ENCODE results near the gene VRTN. TPM values are rescaled to one million over a fixed set of nuclear protein-coding genes. Genes with fewer than 3 reads are reported as not detected.
"Not testable (repeated sequence)": the region's sequence is repeated elsewhere in the genome, so short reads cannot be mapped to it uniquely, and the experiment has no call there.

VRTN gene
- total and polyA plus RNA-seq, 3 experiments from 2014 or later = not detected

DNA sequence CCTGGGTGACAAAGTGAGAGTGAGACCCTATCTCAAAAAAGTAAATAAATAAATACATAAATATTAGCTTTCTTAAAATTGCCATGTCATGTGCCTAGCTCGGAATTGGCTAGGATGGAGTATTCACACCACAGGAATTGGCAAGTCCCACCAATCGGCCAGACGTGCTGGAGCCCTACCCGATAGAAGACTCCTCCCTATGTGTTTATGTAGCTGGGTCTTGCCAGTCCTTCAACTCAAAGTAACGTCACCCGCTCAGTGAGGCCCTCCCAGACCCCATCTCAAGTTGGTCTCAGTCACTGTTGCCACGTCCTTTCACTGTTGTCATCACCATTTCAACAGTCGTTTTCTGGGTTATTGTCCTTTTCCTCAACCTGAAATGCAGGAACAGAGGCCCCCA, 20.2 kb downstream of the VRTN start:
- CTCF ChIA-PET = no interaction called here

DNA sequence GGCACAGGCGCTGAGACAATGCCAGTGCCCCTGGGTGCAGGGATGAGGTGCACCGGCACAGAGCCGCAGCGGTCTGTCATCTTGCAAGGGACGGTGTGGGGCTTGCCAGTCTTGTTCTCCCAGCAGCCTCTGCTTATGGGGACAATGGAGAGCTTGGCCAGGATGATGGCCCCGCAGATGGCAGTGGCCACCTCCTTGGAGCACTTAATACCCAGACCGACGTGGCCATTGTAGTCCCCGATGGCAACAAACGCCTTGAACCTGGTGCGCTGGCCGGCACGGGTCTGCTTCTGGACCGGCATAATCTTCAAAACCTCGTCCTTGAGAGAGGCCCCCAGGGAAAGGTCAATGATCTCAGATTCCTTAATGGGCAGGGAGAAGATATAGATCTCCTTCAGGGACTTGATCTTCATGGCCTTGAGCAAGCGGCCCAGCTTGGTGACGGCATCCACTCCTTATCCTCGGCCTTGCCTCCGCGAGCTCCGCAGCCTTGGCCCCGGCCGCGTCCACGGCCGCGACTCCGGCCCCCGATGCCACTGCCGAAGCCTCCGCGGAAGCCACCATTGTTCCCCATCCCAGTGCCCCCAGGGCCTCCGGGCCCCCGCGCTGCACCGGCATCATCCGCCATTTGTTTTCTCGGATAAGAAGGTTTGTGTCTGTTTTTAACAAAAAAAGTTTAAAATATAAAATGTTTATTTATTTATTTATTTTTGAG, 29.9 kb downstream of the VRTN start:
- no peaks in the 10 kb centered on the region for H3K27me3 ChIP-seq (ENCODE audit: insufficient read depth, low read length, poor library complexity, severe bottlenecking)
- no peaks in the 10 kb centered on the region for H3K4me1 ChIP-seq (ENCODE audit: insufficient read depth, low read length)
- no peaks in the 10 kb centered on the region for H3K4me1 Mint-ChIP-seq
- H3K4me3 Mint-ChIP-seq = no peak overlapping the region
- H3K36me3 Mint-ChIP-seq = no peaks in the 10 kb centered on the region
- H3K9me3 ChIP-seq (ENCODE audit: low read length) = no peaks in the 10 kb centered on the region
- ChIA-PET CTCF (no interaction called here), POLR2A (no interaction called here)
- H3K27me3 Mint-ChIP-seq = peaks cover 4 to 20% of the 10 kb centered on the region in 2 donors
- no peak overlapping the region for H3K4me3 ChIP-seq (ENCODE audit: low read length)
- DNase-seq = no peak
- no peaks in the 10 kb centered on the region for H3K9me3 Mint-ChIP-seq
- no peaks in the 10 kb centered on the region for H3K36me3 ChIP-seq (ENCODE audit: insufficient read depth, low read length)
- H3K27ac Mint-ChIP-seq = no peak overlapping the region
- H3K27ac ChIP-seq (ENCODE audit: low read depth, low read length) = no peak overlapping the region

More for the DNA sequence above, 20.2 kb downstream of the VRTN start:
- no peaks in the 10 kb centered on the region for H3K4me1 ChIP-seq (ENCODE audit: insufficient read depth, low read length)
- H3K36me3 ChIP-seq (ENCODE audit: insufficient read depth, low read length) = no peaks in the 10 kb centered on the region
- H3K9me3 Mint-ChIP-seq = no peaks in the 10 kb centered on the region
- H3K9me3 ChIP-seq (ENCODE audit: low read length) = no peaks in the 10 kb centered on the region
- H3K4me1 Mint-ChIP-seq = no peaks in the 10 kb centered on the region
- H3K27me3 ChIP-seq (ENCODE audit: insufficient read depth, low read length, poor library complexity, severe bottlenecking) = no peaks in the 10 kb centered on the region
- H3K36me3 Mint-ChIP-seq = no peaks in the 10 kb centered on the region
- no peak overlapping the region for H3K27ac ChIP-seq (ENCODE audit: low read depth, low read length)
- no peak for DNase-seq
- no peak overlapping the region for H3K4me3 ChIP-seq (ENCODE audit: low read length)
- H3K27me3 Mint-ChIP-seq = peaks cover 4 to 33% of the 10 kb centered on the region in 2 donors
- H3K27ac Mint-ChIP-seq = no peak overlapping the region
- POLR2A ChIA-PET = no interaction called here
- no peak overlapping the region for H3K4me3 Mint-ChIP-seq

DNA sequence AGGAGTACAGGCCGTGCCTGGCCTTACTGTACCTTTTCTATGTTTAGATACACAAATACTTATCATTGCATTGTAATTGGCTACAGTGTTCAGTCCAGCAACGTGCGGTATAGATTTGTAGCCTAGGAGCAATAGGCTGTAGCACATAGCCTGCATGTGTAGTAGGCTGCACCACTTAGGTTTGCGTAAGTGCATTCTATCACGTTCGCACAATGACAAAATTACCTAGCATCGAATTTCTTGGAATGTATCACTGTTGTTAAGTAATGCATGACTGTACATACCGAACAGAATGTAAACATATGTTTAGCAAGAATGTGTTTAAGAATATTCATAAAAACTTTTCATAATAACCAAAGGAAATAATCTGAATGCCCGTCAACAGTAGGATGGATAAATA, 31.9 kb downstream of the VRTN start:
- H3K27me3 ChIP-seq (ENCODE audit: insufficient read depth, low read length, poor library complexity, severe bottlenecking) = no peaks in the 10 kb centered on the region
- Mint-ChIP-seq H3K27me3 (peaks cover 9 to 15% of the 10 kb centered on the region in 2 donors), H3K9me3 (no peaks in the 10 kb centered on the region), H3K36me3 (no peaks in the 10 kb centered on the region), H3K4me3 (no peak overlapping the region), H3K4me1 (no peaks in the 10 kb centered on the region), H3K27ac (no peak overlapping the region)
- H3K4me3 ChIP-seq (ENCODE audit: low read length) = no peak overlapping the region
- H3K36me3 ChIP-seq (ENCODE audit: insufficient read depth, low read length) = no peaks in the 10 kb centered on the region
- no peak overlapping the region for H3K27ac ChIP-seq (ENCODE audit: low read depth, low read length)
- no peak for DNase-seq
- no peaks in the 10 kb centered on the region for H3K9me3 ChIP-seq (ENCODE audit: low read length)
- H3K4me1 ChIP-seq (ENCODE audit: insufficient read depth, low read length) = no peaks in the 10 kb centered on the region
- POLR2A ChIA-PET = no interaction called here
- CTCF ChIA-PET = interaction anchor here (1.1 kb wide), 1 partner anchor 9 kb away, joined by 4 read pairs; no protein-coding TSS in a partner anchor

DNA sequence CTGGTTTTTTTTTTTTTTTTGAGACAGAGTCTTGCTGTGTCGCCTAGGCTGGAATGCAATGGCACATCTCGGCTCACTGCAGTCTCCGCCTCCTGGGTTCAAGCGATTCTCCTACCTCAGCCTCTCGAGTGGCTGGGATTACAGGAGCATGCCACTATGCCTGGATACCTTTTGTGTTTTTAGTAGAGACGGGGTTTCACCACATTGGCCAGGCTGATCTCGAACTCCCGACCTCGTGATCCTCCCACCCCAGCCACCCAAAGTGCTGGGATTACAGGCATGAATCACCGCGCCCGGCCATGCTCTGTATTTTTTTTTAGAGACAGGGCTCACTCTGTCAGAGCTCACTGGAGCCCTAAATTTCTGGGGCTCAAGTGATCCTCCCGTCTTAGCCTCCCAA, 32.6 kb downstream of the VRTN start:
- no peak overlapping the region for H3K27ac ChIP-seq (ENCODE audit: low read depth, low read length)
- no peaks in the 10 kb centered on the region for H3K4me1 Mint-ChIP-seq
- no peaks in the 10 kb centered on the region for H3K27me3 ChIP-seq (ENCODE audit: insufficient read depth, low read length, poor library complexity, severe bottlenecking)
- no peaks in the 10 kb centered on the region for H3K4me1 ChIP-seq (ENCODE audit: insufficient read depth, low read length)
- no peak overlapping the region for H3K4me3 ChIP-seq (ENCODE audit: low read length)
- no peaks in the 10 kb centered on the region for H3K36me3 Mint-ChIP-seq
- ChIA-PET CTCF (interaction anchor here (1.1 kb wide), 1 partner anchor 10 kb away, joined by 4 read pairs; no protein-coding TSS in a partner anchor), POLR2A (no interaction called here)
- no peak overlapping the region for H3K27ac Mint-ChIP-seq
- H3K9me3 ChIP-seq (ENCODE audit: low read length) = no peaks in the 10 kb centered on the region
- H3K4me3 Mint-ChIP-seq = no peak overlapping the region
- DNase-seq = no peak
- no peaks in the 10 kb centered on the region for H3K9me3 Mint-ChIP-seq
- H3K27me3 Mint-ChIP-seq = peaks cover 8 to 11% of the 10 kb centered on the region in 2 donors
- no peaks in the 10 kb centered on the region for H3K36me3 ChIP-seq (ENCODE audit: insufficient read depth, low read length)

DNA sequence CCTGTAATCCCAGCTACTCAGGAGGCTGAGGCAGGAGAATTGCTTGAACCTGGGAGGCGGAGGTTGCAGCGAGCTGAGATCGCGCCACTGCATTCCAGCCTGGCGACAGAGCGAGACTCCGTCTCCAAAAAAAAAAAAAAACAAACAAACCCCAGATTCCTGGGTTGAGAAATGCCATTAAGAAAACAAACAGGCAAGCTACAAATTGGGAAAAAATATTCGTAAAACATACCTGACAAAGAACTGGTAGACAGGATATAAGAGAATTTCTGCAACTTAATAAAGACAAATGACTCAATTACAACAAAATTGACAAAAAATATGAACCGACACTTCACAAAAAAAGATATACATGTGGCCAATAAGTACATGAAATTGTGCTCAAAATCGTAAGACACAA, 33.3 kb downstream of the VRTN start:
- H3K9me3 Mint-ChIP-seq, H3K4me1 Mint-ChIP-seq, CTCF ChIA-PET: not testable (repeated sequence)

DNA sequence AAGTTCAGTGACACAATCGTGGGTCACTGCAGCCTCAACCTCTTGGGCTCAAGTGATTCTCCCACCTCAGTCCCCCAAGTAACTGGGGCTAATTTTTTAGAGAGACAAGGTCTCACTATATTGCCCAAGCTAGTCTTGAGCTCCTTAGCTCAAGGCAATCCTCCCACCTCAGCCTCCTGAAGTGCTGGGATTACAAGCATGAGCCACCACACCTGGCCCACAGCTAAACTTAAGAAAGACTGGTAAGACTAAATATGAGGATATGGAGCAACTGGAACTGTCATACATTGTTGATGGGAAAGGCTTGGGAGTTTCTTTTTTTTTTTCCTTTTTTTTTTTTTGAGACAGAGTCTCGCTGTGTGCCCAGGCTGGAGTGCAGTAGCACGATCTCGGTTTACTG, 34.0 kb downstream of the VRTN start:
- ChIA-PET POLR2A (no interaction called here), CTCF (interaction anchor here (1.6 kb wide), 1 partner anchor 16 kb away, joined by 3 read pairs; no protein-coding TSS in a partner anchor)
- no peak overlapping the region for H3K27ac Mint-ChIP-seq
- no peak overlapping the region for H3K27ac ChIP-seq (ENCODE audit: low read depth, low read length)
- no peaks in the 10 kb centered on the region for H3K9me3 Mint-ChIP-seq
- no peaks in the 10 kb centered on the region for H3K9me3 ChIP-seq (ENCODE audit: low read length)
- H3K27me3 ChIP-seq (ENCODE audit: insufficient read depth, low read length, poor library complexity, severe bottlenecking) = no peaks in the 10 kb centered on the region
- H3K4me3 ChIP-seq (ENCODE audit: low read length) = no peak overlapping the region
- H3K4me1 Mint-ChIP-seq = no peaks in the 10 kb centered on the region
- H3K36me3 Mint-ChIP-seq = no peaks in the 10 kb centered on the region
- no peaks in the 10 kb centered on the region for H3K4me1 ChIP-seq (ENCODE audit: insufficient read depth, low read length)
- peaks cover 5 to 11% of the 10 kb centered on the region in 2 donors for H3K27me3 Mint-ChIP-seq
- no peaks in the 10 kb centered on the region for H3K36me3 ChIP-seq (ENCODE audit: insufficient read depth, low read length)
- no peak for DNase-seq
- no peak overlapping the region for H3K4me3 Mint-ChIP-seq

More for the DNA sequence above, 33.3 kb downstream of the VRTN start:
- H3K9me3 ChIP-seq (ENCODE audit: low read length); POLR2A ChIA-PET; H3K36me3 ChIP-seq (ENCODE audit: insufficient read depth, low read length); DNase-seq; H3K4me3 Mint-ChIP-seq; H3K27me3 ChIP-seq (ENCODE audit: insufficient read depth, low read length, poor library complexity, severe bottlenecking); H3K4me3 ChIP-seq (ENCODE audit: low read length); H3K27ac ChIP-seq (ENCODE audit: low read depth, low read length); H3K4me1 ChIP-seq (ENCODE audit: insufficient read depth, low read length); H3K36me3 Mint-ChIP-seq: not testable (repeated sequence)
- Mint-ChIP-seq H3K27ac (peak overlapping the region in 2 of 8 donors; percentile 58 to 77), H3K27me3 (peaks cover 5 to 10% of the 10 kb centered on the region in 2 donors)

DNA sequence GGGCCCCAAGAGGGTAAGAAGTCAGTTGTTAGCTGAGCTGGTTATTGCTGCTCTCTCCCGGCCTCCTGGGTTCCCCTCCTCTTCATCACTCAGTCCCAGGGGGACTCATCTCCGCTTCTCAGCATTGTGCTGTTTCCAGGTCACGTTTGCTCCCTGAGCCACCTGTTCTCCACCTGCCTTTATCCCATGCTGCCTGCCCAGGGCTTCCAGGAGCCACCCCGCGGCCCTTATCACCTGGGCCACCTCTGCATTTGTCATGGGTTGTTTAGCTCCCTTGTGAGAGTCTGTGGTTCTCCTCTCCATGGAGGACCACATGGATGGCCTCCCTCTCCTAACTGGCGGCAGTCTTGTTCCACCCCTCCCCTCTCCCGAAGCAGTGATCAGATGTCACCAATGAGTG, 41.7 kb downstream of the VRTN start:
- H3K27me3 Mint-ChIP-seq = peaks cover 9 to 29% of the 10 kb centered on the region in 2 donors
- POLR2A ChIA-PET = no interaction called here
- Histone ChIP-seq H3K36me3 (ENCODE audit: insufficient read depth, low read length) (no peaks in the 10 kb centered on the region), H3K27me3 (ENCODE audit: insufficient read depth, low read length, poor library complexity, severe bottlenecking) (peaks cover 3% of the 10 kb centered on the region), H3K4me3 (ENCODE audit: low read length) (no peak overlapping the region), H3K27ac (ENCODE audit: low read depth, low read length) (no peak overlapping the region), H3K9me3 (ENCODE audit: low read length) (no peaks in the 10 kb centered on the region), H3K4me1 (ENCODE audit: insufficient read depth, low read length) (no peaks in the 10 kb centered on the region)
- H3K4me1 Mint-ChIP-seq = no peaks in the 10 kb centered on the region
- no peak overlapping the region for H3K27ac Mint-ChIP-seq
- CTCF ChIA-PET = no interaction called here
- H3K9me3 Mint-ChIP-seq = peaks cover 0 to 3% (median 0%) of the 10 kb centered on the region in 5 donors
- no peak overlapping the region for H3K4me3 Mint-ChIP-seq
- no peak for DNase-seq
- H3K36me3 Mint-ChIP-seq = no peaks in the 10 kb centered on the region

DNA sequence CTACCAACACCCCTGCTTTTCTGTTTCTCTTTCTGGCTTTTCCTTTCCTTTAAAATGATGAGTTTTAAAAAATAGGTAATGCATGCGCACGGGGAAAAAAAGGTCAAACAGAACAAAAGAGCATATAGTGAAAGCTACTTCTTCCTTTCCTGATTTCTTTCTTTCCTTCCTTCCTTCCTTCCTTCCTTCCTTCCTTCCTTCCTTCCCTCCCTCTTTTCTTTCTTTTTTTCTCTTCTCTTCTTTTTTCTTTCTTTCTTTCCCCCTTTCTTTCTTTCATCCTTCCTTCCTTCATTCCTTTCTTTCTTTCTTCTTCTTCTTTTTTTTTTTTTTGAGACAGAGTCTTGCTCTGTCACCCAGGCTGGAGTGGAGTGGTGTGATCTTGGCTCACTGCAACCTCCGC, 42.2 kb downstream of the VRTN start:
- H3K27me3 ChIP-seq (ENCODE audit: insufficient read depth, low read length, poor library complexity, severe bottlenecking); H3K4me3 ChIP-seq (ENCODE audit: low read length); CTCF ChIA-PET; H3K4me3 Mint-ChIP-seq; H3K27ac ChIP-seq (ENCODE audit: low read depth, low read length); H3K4me1 ChIP-seq (ENCODE audit: insufficient read depth, low read length); H3K36me3 ChIP-seq (ENCODE audit: insufficient read depth, low read length); H3K36me3 Mint-ChIP-seq; DNase-seq; H3K9me3 Mint-ChIP-seq; POLR2A ChIA-PET; H3K4me1 Mint-ChIP-seq; H3K9me3 ChIP-seq (ENCODE audit: low read length): not testable (repeated sequence)
- Mint-ChIP-seq H3K27ac (peak overlapping the region in 2 of 8 donors; percentile 12 to 27), H3K27me3 (peaks cover 9 to 30% of the 10 kb centered on the region in 2 donors)
